Umbilical cord (tissue), 2 donors: ENCODE results near the gene BABAM1. TPM values are rescaled to one million over a fixed set of nuclear protein-coding genes. Genes with fewer than 3 reads are reported as not detected.

Experiments
- DNase-seq: peaks from one replicate; pipeline ENCODE4 v3.0.0-alpha.2; 2015; ENCODE audit warnings: low spot score
- total RNA-seq: library from RNA; depleted of rRNA; stranded (reverse); fragments of >200 nt; gene quantifications from one replicate; pipeline ENCODE4 v1.2.3, GENCODE V29; 2014; ENCODE audit warnings: low replicate concordance; ENCODE audit not compliant: insufficient read depth

BABAM1 gene
- total RNA-seq, 1 donor from 2014 or later: 45.3 TPM

GRCh38 chr19:17321655-17322489, 54.6 kb downstream of the BABAM1 start:
- no peak for DNase-seq

DNA sequence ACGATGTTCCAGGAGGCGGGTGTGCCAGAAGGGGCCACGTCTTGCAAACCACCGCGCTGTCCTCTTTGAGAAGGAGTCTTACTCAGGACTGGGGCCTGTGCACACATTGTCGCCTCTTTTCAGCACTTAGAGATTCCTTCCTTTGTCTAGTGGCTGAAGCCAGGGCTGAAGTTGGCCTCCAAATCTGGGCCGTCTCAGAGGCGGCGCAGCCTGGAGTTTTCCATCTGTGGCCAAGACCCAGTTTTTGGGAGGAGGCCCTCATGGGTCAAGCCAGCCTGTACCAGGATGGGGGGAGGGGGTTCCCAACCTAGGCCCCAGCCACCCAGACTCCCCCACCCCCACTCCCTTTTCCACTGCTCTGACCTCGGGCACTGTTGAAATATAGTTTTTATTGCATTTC, 55.6 kb downstream of the BABAM1 start:
- DNase-seq: no peak

DNA sequence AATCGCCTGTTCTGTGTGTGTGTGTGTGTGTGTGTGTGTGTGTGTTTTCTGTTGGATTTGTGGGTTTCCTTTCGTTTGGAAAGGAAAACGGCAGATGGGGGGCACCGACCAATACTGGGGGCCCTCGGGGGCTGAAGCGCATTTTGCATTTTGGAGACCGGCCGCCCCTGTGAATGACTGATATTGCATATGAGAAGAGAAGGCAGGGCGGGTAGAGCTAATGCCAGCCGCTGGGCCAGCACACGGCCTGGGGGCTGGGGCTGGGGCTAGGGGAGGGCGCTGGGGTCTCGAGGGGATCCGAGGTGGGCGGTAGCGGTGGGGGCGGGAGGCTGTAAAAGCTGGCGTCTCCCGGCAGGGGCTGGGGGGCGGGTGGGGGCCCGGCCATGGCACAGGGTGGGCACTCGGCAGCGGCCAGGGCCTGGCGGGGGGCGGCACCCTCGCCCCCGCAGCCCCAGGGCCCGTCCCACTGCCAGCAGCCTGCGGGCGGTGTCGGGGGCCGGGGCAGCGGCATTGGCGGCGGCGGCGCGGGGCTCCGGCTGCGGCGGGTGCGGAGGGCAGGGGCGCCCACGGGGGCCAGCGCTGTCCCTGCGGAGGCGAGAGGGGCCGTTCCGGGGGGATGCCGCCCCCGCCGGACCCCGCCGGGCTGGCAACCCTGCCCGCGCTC, 56.2 kb downstream of the BABAM1 start:
- no peak for DNase-seq

DNA sequence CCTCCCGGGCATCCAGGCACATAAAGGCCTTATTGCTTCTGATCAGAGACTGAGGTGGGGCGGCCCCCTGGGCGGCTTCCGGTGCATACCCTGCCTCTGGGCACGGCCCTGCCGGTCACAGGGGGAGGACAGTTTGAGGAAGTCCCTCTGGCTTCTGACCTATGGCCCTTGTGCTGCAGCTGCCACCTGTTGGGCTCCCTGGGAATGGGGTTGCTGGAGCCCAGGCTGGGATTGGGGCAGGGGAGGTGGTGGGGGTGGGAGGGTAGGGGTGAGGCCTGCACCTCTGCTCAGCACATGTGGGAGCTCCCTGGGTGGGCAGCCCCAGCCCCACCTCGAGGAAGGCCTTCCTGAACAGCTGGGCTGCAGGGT, 56.7 kb downstream of the BABAM1 start:
- no peak for DNase-seq

DNA sequence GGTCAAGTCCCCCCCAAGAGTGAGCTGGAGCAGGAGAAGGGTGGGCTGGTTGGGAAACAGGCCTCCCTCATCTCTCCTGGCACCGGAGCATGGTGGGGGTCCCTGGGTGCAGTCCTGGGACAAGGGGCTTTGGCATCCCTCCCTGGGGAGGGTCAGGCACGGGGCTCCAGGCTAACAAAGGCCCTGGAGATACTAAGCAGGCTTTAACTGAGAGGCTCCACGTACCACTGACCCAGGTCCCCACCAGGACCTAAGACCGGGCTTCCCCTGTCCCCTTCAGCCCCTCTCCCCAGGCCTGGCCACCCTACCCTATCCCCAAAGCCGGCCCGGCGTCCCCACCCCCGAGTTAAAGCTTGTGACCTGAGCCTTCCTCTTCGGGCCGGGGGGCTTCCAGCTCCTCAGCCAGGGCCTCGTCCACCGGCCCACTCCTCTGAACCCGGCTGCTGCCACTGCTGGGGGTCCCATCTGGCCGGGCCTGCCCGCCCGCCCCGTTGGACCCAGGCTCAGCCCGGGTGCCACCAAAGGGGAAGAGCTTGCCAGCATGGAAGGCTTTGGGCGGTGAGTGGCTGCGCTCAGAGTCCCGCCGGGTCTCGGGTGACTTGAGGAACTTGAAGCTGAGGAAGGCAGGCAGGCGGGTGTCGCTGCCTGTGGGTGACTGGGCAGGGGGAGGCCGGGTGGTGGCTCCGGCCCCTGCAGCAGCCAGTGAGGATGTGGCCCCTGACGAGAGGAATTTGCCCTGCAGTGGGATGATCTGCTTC, 57.3 kb downstream of the BABAM1 start:
- no peak for DNase-seq

- DNase-seq: no peak
These were observed 57.9 kb downstream of the BABAM1 start for GRCh38 chr19:17325133-17325532.

- DNase-seq: no peak
These were observed 58.8 kb downstream of the BABAM1 start for GRCh38 chr19:17325881-17326594.

GRCh38 chr19:17326595-17326966, 59.3 kb downstream of the BABAM1 start:
- no peak for DNase-seq

GRCh38 chr19:17327068-17327653, 59.9 kb downstream of the BABAM1 start:
- no peak for DNase-seq

DNA sequence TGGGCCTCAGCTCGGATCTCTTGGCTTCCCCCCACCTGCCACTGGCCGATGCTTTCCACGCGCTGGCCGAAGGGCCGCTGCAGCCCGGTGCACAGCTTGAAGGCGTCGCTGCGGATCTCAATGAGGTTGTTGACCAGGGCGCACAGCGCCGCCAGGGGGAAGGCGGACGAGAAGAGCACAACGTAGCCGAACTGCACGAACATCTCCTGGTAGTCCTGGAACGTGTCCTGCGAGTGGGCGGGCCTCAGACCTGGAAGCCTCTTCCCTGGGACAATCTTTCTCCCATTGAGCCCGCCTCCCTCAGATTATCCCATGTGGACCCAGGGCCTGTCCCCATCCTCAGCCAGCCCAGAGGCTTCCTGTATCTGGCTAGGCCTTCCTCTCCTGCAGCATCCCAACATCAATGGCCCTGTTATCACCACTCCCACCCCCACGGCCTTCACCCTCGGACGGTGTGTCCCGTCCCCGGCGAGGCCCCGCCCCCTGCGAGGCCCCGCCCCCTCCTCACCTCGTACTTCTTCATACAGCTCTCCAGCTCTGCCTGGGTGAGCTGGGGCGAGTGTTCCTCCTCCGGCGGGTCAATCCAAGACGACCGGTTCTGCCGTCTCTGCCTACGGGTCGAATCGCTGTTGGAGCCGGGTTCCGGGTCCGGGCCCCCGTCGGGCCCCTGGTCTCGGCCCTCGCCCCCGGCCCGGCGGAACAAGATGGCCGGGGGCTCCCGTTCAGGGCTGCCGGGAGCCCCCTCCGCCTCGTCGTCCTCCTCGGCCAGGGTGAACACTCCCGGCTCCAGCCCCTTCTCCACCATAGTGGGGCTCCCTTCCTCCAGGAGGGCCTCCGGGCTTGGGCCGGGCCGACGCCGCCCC, 60.6 kb downstream of the BABAM1 start:
- peak; percentile 72 for DNase-seq

Other genes starting within 250 kb of the BABAM1 start
- 11.3 TPM for gene CPAMD8, start 240.6 kb upstream of the BABAM1 start, total RNA-seq
- gene HAUS8, start 192.0 kb upstream of the BABAM1 start, total RNA-seq: 7.5 TPM
- gene MYO9B, start 191.7 kb upstream of the BABAM1 start, total RNA-seq: 80.7 TPM
- 11.1 TPM for gene USE1, start 52.1 kb upstream of the BABAM1 start, total RNA-seq
- gene OCEL1, start 41.2 kb upstream of the BABAM1 start, total RNA-seq: 3.4 TPM
- gene NR2F6, start 21.5 kb upstream of the BABAM1 start, total RNA-seq: 20.0 TPM
- gene USHBP1, start 2.7 kb upstream of the BABAM1 start, total RNA-seq: 1.2 TPM
- not detected for gene ANKLE1, start 14.5 kb downstream of the BABAM1 start, total RNA-seq
- gene ABHD8, start 36.0 kb downstream of the BABAM1 start, total RNA-seq: 8.7 TPM
- gene MRPL34, start 38.4 kb downstream of the BABAM1 start, total RNA-seq: 18.5 TPM
- 6.5 TPM for gene DDA1, start 42.1 kb downstream of the BABAM1 start, total RNA-seq
- 3.9 TPM for gene ANO8, start 67.4 kb downstream of the BABAM1 start, total RNA-seq
- gene GTPBP3, start 70.1 kb downstream of the BABAM1 start, total RNA-seq: 13.7 TPM
- 6.5 TPM for gene PLVAP, start 109.9 kb downstream of the BABAM1 start, total RNA-seq
- gene CCDC194, start 126.8 kb downstream of the BABAM1 start, total RNA-seq: not detected
- 35.2 TPM for gene BST2, start 138.2 kb downstream of the BABAM1 start, total RNA-seq
- gene MVB12A, start 152.6 kb downstream of the BABAM1 start, total RNA-seq: 46.2 TPM
- gene TMEM221, start 181.2 kb downstream of the BABAM1 start, total RNA-seq: not detected
- not detected for gene NXNL1, start 193.5 kb downstream of the BABAM1 start, total RNA-seq
- 15.4 TPM for gene SLC27A1, start 203.1 kb downstream of the BABAM1 start, total RNA-seq
- 29.6 TPM for gene PGLS, start 244.2 kb downstream of the BABAM1 start, total RNA-seq